ENCODE data around the gene ZNF512B.
"Not testable (repeated sequence)": the region's sequence is repeated elsewhere in the genome, so short reads cannot be mapped to it uniquely, and the experiment has no call there.

Gene ZNF512B

DNA sequence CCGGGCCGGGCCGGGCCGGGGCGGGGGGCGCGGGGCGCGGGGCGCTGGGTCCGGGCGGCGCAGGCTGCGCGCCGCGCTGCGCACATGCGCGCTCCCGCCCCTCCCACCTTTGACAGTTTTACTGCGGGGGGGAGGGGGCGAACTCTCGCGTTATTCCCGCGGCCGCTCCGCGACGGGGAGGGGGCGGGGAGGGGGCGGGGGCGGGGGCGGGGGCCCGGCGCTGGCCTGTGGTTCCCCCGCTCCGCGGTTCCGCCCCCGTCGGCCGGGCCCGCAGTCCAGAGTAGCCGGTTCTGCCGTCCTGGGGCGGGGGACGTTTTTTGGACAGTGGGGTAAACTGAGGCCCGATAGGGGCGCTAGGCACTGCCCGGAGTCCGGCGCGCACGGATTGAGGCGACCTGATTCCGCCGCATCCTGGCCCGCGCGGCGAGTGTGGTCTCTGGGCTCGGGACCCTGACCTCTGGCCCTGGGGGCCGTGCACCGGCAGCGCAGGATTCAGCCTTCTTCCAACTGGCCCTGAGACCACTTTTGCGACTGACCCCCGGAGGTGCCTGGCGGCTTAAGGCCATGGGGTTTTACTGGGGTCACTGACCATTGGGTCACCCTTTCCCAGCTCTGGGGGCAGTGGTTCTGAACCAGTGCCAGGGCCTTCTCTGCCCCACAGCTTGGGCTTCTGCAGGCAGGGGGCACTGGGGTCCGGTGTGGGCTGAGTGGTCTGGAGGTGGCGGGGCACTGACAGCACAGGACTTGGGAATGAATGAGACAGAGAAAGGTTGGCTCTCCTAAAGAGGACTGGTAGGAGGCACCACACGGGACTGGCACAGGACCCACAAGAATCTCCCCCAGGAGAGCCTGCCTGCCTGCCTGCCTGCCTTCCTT lies at the start of gene ZNF512B:
ZNF512B (minus strand) TSS at position 93 of the 876 bp plus-strand sequence. CDS start 1,980 bp downstream, outside the sequence.
- DNase-seq, result peak; percentile 73 to 74

GRCh38 chr20:64015635-64016034 lies 45.9 kb upstream of the ZNF512B start:
- no peak for DNase-seq

- not testable (repeated sequence) for DNase-seq
These were observed 42.8 kb upstream of the ZNF512B start for GRCh38 chr20:64012385-64013154.

DNA sequence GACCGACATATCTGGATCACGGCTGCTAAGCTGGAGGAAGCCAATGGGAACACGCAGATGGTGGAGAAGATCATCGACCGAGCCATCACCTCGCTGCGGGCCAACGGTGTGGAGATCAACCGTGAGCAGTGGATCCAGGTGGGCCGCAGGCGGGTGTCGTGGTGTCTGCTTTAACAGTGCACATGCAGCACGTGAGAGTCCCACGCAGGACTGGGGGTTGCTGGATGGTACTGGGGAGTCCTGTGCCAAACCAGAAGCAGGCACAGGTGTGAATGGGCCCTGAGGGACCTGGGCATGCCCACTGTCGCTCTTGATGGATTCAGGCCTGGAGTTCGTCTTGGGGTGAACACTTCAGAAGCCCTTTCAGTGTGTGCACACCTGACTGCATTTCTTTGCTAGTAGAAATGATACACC lies 41.6 kb upstream of the ZNF512B start:
- DNase-seq, result no peak

DNA sequence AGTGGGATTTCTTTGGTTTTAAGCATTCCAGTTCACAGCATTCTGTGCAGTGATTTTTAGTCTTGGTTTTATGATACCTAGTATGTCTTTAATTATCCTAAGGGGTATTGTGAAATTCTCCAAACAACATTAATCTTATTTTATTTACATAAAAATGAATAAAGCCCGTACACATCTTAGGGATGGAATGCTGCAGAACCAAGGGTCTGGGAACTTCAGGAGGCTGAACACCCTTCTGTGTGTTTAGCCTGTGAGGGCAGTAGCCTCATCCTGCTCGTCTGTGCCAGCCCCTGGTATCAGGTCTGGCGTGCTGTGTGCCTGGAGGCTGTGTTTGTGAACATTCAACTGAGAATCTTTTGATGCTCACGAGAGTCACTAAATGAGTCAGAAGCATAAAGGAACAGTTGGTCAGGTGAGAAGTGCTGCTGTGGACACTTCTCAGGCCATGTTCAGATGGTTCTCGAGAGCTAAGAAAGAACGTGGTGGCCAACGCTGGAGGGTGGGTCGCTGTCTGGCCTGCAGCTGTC lies 41.0 kb upstream of the ZNF512B start:
- no peak for DNase-seq

DNA sequence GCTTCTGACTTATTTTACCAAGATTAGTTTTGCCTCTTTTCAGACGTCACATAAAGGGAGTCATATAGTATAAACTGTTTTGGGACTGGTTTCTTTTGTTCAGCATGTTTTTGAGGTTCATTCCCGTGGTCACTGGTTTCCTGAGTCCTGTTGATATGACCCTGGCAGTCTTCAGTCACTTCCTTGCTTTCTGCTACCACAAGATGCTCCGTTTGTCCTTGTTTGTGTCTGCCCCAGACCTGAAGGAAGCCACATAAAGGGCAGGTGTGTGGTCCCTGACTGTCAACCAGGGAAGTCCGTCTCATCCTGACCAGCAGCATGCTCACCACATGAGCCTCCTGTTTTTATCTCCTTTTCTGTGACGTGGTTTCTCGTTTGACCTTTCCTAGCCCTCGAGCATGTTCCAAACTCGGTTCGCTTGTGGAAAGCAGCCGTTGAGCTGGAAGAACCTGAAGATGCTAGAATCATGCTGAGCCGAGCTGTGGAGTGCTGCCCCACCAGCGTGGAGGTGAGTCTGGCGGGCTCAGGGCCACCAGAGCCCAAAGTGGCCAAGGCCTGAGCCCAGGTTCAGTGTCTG lies 40.2 kb upstream of the ZNF512B start:
- DNase-seq, result no peak

DNA sequence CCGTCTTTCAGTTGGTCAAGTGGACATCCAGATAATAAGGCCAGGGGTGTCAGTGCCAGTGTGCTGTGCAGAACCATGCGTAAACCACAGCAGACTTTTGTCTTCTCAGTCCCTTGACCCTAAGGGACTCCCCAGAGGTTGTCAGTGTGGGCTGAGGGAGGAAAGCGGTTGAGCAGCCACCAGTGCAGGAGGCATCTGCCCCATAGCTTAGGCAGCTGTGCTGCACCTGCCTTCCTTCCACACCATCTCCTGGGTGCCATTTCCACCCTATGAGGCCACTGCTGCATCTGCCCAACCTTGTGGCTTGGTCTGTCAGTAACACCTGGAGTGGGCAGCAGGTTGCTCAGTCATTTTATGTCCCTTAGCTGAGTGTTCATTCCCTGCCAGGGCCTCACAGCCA lies 37.2 kb upstream of the ZNF512B start:
- peak; percentile 10 to 51 for DNase-seq

DNA sequence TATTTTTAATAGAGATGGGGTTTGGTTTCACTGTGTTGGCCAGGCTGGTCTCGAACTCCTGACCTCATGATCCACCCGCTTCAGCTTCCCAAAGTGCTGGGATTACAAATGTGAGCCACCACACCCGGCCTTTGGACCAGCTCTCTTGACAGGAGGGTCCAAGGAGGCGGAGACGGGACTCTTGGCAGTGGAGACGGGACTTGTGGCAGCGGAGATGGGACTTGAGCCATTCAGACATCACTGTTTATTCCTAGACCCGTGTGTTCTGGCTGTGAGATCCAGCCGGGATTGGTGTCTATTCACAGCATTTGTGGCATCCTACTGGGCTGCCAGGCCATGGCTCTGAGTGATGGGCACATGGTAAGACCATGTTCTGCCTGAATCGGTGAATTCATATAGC lies 36.8 kb upstream of the ZNF512B start:
- no peak for DNase-seq

DNA sequence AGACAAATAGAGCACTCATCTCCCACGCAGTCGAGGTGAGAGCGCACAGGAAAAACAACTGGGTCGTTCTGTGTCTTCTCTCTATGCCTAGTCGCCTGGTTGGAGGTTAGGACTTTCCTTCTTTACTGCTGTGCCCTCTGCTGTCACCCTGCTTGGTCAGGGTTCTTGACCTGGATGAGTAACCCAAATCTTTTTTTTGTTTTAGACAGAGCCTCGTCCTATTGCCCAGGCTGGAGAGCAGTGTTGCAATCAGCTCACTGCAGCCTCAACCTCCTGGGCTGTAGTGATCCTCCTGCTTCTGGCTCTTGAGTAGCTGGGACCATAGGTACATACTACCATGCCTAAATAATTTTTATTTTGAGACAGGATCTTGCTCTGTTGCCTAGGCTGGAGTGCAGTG lies 35.7 kb upstream of the ZNF512B start:
- DNase-seq, result no peak

GRCh38 chr20:64003960-64004725 lies 34.4 kb upstream of the ZNF512B start:
- peak in 1 of 2 experiments; percentile 10 for DNase-seq

GRCh38 chr20:64001607-64002011 lies 31.9 kb upstream of the ZNF512B start:
- DNase-seq, result peak; percentile 28 to 72

DNA sequence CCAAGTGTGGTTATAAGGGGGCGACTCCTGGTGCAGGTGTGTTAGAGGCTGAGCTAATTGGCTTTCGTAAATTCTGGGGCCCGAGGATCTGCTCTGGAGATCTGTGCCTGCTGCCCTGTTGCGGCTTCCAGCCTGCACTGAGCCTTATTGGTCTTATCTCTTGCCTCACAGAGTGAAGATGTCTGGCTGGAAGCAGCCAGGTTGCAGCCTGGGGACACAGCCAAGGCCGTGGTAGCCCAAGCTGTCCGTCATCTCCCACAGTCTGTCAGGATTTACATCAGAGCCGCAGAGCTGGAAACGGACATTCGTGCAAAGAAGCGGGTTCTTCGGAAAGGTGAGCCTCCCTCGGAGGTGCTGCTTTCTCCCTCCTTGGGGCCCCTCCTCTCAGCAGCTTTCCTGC lies 31.2 kb upstream of the ZNF512B start:
- DNase-seq, result no peak

DNA sequence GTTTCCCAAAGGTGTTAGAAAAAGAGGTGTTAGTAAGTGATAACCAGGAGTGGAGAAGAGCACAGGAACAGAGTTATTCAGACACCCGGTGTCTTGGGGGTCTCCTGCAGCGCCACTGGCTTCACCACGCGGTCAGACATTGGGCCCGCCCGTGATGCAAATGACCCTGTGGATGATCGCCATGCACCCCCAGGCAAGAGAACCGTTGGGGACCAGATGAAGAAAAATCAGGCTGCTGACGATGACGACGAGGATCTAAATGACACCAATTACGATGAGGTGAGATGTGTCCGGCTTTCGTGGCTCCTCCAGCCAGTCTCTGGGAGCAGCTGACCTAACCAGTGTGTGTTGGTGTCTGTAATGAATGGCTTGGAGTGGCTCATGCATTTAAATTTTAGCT lies 13.2 kb upstream of the ZNF512B start:
- DNase-seq, result no peak

GRCh38 chr20:63980806-63981728 lies 11.3 kb upstream of the ZNF512B start, which contains the start of gene PRPF6:
Gene PRPF6 (plus strand): TSS chr20:63981132. CDS start chr20:63981246, 114 bp downstream.
- DNase-seq, result peak; percentile 96 to 98

DNA sequence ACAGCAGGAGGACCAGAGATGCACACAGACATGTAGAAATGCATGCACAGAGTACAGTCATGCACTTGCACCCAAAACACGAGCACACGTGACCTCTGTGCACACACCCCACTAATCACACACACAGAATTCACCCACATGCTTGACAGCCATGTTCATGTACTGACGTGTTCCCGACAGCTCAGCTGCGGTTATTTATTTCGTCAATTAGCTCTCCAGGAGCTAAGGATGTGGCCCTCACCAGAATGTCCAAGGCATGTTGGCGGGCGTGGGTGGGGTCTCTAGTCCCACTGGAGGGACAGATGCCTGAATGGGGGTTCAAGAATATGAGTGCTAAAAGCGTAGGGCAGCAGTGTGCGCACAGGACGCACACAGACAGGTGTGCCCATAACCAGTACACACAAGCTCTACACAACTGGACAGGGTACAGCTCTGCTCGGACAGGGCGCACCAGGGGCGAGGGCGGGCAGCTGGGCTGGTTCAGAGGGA lies 10.6 kb upstream of the ZNF512B start:
- peak in 1 of 2 experiments; percentile 35 for DNase-seq

- DNase-seq, result peak; percentile 70 to 71
These were observed 10.0 kb upstream of the ZNF512B start, which contains the start of gene SAMD10 for GRCh38 chr20:63979557-63980316. Gene SAMD10 (minus strand): TSS chr20:63979642. CDS start chr20:63979467, 175 bp downstream.

DNA sequence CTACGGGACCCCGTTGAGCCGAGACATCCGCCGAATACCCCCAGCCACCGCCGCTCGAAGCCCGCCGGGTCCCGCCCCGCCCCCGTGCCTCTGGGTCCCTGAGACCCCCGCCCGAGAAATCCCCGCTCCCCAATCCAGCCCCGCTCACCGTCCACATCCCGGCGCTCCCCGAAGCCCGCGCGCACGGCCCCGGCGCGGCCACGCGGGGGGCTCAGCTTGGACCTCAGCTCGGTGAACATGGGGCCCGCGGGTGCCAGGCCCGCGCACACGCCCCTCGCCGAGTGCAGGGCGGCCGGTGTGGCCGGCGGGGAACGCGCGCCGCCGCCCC lies 9.5 kb upstream of the ZNF512B start:
- no peak for DNase-seq

GRCh38 chr20:63978319-63979228 lies 8.8 kb upstream of the ZNF512B start:
- DNase-seq, result peak; percentile 58 to 77

- DNase-seq, result no peak
These were observed 8.1 kb upstream of the ZNF512B start for GRCh38 chr20:63977739-63978276.

Measured in NCI-H2081 (cell line).